GM20000 (cell line): ENCODE results near the gene SRSF10.

Experiments used
- DNase-seq: peaks from one replicate; pipeline ENCODE4 v3.0.0; 2012; ENCODE audit warnings: low spot score
- TF ChIP-seq, protein P1 (sequence below): IDR thresholded peaks from 2 replicates; pipeline ENCODE4 v1.5.1; 2012; ENCODE audit warnings: mild to moderate bottlenecking, control low read depth; ENCODE audit errors: extremely low read depth, missing control alignments

SRSF10 gene

DNA sequence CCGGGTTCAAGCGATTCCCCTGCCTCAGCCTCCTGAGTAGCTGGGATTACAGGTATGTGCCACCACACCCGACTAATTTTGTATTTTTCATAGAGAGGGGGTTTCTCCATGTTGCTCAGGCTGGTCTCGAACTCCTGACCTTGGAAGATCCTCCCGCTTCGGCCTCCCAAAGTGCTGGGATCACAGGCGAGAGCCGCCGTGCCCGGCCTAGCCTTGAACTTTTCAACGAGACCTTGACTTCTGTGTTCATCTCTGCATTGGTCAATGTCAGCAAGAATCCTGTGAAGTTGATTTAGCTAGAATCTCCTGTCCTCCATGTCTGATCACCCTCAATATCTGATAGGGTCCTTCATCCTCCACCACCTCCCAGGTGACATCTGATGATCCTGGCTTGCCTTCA lies 55.5 kb downstream of the SRSF10 start:
- no peak for DNase-seq
- TF ChIP-seq, protein P1, sequence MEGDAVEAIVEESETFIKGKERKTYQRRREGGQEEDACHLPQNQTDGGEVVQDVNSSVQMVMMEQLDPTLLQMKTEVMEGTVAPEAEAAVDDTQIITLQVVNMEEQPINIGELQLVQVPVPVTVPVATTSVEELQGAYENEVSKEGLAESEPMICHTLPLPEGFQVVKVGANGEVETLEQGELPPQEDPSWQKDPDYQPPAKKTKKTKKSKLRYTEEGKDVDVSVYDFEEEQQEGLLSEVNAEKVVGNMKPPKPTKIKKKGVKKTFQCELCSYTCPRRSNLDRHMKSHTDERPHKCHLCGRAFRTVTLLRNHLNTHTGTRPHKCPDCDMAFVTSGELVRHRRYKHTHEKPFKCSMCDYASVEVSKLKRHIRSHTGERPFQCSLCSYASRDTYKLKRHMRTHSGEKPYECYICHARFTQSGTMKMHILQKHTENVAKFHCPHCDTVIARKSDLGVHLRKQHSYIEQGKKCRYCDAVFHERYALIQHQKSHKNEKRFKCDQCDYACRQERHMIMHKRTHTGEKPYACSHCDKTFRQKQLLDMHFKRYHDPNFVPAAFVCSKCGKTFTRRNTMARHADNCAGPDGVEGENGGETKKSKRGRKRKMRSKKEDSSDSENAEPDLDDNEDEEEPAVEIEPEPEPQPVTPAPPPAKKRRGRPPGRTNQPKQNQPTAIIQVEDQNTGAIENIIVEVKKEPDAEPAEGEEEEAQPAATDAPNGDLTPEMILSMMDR, result no peak

DNA sequence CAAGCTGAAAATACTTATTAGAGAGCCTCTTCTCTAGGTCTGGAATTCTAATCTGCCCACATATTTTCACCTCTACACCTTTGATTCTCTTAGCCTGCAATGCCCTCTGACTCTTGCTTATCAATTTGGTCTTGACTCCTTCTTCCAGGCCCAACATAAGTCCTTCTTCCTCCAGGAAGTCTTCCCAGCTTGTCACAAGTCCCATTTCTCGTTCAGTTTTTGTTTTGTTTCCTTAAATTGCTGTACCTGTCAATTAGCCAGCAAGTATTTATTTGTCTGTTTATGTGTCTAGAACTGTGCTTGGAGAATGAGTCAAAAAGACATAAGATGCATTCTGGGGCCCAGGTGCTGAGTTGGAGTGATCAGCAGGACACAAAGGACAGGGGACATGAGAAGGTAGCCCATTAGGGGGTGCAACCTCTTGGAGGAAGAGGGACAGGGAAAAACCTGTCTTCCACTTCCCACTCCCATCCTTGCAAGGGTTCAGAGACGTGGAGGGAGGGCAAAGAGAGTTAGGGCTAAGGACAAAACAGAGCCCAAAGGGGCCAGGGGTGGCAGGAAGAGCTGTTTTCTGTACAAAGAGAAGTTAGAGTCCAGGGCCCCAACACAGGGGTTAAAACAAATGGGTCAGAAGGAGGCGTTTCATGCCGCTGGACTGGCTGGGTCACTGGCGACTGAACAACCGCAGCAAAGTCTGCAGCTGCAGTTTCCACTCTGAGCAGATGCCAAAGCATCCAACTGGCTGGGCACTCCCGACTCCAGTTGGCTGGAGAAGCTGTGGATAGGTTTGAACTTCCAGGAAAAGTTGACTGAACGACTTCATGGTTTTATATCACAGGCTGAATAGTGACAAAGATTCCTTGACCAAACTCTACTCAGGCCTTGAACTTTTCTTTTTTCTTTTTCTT lies 56.3 kb downstream of the SRSF10 start:
- DNase-seq, result no peak
- TF ChIP-seq, protein P1, result no peak

DNA sequence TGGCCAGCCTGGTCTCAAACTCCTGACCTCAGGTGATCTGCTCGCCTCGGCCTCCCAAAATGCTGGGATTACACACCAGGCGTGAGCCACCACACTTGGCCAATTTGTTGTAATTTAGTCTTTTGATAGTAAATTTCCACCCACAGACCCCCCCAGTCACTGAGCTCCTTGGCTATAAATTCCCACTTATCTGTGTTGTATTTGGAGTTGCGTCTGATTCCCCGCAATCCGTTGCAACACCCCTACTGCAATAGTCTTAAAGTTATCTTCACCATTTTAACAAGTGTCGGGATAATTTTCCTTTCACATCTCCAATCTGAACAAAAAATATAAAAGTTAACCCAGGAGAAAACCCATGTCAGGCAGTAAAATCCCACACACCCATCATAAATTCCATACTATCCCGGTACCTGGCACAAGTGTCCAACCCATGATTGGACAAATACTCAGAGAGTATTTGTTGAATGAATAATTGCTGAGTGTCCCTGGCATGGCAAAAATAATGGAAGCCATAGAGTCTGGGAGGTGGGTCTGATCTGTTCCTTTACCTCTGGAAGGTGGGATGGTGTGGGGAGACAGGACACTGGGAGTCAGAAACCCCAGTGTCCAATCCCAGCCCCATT lies 57.7 kb downstream of the SRSF10 start:
- TF ChIP-seq, protein P1, result no peak
- DNase-seq, result no peak

DNA sequence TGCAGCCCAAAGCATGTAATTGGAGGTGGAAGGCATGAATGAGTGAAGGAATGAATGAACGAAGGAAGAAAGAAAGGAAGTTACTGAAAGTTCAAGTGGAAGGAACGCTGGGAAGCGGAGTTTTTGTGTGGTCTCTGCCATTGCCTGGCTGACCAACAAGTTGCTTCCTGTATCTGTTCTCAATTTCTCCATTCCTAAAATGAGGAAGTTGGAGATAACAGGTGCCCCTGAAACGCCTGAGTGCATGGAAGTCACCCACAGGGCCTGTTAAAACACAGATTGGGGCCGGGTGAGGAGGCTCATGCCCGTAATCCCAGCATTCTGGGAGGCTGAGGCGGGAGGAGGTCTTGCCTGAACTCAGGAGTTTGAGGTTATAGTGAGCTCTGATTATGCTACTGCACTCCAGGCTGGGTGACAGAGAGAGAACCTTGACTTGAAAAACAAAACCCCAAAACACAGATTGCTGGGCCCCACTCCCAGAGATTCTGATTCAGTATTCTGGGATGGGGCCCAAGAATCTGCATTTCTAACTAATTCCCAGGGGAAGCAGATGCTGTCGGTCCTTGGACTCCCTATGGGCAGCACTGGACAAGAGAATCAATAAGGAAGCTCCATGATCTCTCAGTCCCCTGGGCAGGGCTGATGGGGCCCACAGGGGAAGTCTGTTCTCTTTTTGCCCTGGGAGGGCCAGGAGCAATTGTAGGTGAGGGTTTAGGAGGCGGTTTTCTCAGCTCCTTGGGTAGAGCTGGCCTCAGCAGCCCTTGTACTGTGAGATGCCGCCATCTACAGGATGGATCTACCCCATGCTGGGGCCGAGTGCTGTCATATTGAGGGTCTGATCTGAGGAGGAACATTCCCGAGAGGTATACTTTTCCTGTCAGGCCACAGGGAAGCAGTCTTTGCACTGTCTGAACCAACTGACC lies 63.7 kb downstream of the SRSF10 start:
- TF ChIP-seq, protein P1, result peak; percentile 83
- DNase-seq, result peak; percentile 84

DNA sequence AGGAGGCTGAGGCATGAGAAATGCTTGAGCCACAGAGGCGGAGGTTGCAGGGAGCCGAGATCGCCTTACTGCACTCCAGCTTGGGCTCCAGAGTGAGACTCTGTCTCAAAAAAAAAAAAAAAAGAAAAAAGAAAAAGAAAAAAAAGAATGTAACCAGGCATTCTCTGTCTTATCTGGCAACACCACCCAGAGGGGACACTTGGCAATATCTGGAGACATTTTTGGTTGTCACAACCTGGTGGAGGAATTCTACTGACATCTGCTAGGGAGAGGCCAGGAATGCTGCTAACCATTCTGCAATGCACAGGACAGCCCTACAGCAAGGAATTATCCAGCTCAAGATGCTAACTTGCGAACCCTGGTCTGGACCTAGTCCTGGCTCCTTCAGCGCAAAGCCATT lies 64.7 kb downstream of the SRSF10 start:
- no peak for DNase-seq
- TF ChIP-seq, protein P1, result no peak

DNA sequence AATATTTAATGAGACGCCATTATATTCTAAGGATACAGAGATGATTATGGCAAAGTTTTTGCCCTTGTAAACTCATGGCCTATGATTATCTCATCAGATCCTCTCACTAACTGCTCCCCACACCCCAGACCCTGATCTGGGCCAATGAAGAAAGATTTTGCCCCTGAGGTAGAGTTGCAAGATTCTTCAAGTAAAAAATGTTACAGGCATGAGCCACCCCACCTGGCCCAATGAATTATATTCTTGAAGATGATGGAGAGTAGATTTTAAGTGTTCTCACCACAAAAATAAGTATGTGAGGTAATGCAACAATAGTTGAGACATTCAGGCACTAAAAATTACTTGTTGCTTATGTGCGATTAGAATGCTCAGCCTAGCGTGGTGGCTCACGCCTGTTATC lies 65.2 kb downstream of the SRSF10 start:
- TF ChIP-seq, protein P1, result no peak
- no peak for DNase-seq
